Sigmoid colon (tissue), 7 donors: ENCODE measurements around the gene IL17D. TPM values are rescaled to one million over a fixed set of nuclear protein-coding genes. Genes with fewer than 3 reads are reported as not detected.
"Not testable (repeated sequence)": the region's sequence is repeated elsewhere in the genome, so short reads cannot be mapped to it uniquely, and the experiment has no call there.

ENCODE experiments used
- DNase-seq: peaks from one replicate; pipeline ENCODE4 v3.0.0-alpha.2; 2019
- H3K27ac ChIP-seq, 4 donors: fragments of 200-600 bp; sonication (generic); one replicate each; pipeline ENCODE4 v1.5.1; 2016 to 2019; ENCODE audit warnings: mild to moderate bottlenecking in 1 of 4
- H3K27me3 ChIP-seq, 3 donors: fragments of 200-600 bp; sonication (generic); one replicate each; pipeline ENCODE4 v1.5.1; 2019; ENCODE audit warnings: mild to moderate bottlenecking in 1 of 3
- H3K36me3 ChIP-seq, 4 donors: fragments of 200-600 bp; sonication (generic); one replicate each; pipeline ENCODE4 v1.5.1; 2016 to 2019
- H3K4me1 ChIP-seq, 4 donors: fragments of 200-600 bp; sonication (generic); one replicate each; pipeline ENCODE4 v1.5.1; 2017 to 2019
- H3K4me3 ChIP-seq, 4 donors: fragments of 200-600 bp; sonication (generic); one replicate each; pipeline ENCODE4 v1.5.1; 2017 to 2019; ENCODE audit warnings: mild to moderate bottlenecking in 2 of 4, moderate library complexity in 1 of 4
- H3K9me3 ChIP-seq, 4 donors: fragments of 200-600 bp in 3 of 4; sonication (generic) in 3 of 4; one replicate each; pipeline versions ENCODE4 v1.5.1 to v1.6.1; 2013 to 2019
- CTCF ChIP-seq, 4 experiments: fragments of 450-650 bp in 3 of 4; fragments of 200-600 bp in 1 of 4; IDR thresholded peaks; one replicate each; pipeline ENCODE4 v1.5.1; 2016 to 2019; ENCODE audit warnings: antibody characterized with exemption in 4 of 4, mild to moderate bottlenecking in 3 of 4, moderate library complexity in 2 of 4
- EP300 ChIP-seq, 4 donors: sonication (generic); formaldehyde crosslinking; IDR thresholded peaks; one replicate each; pipeline ENCODE4 v1.6.1; 2017; ENCODE audit warnings: antibody characterized with exemption in 4 of 4
- POLR2A ChIP-seq, 2 donors: fragments of 450-650 bp; IDR thresholded peaks; one replicate each; pipeline ENCODE4 v1.6.1; 2016; ENCODE audit warnings: antibody characterized with exemption in 2 of 2, mild to moderate bottlenecking in 2 of 2, moderate library complexity in 2 of 2
- POLR2AphosphoS5 ChIP-seq, 4 donors: sonication (generic); formaldehyde crosslinking; IDR thresholded peaks; one replicate each; pipeline ENCODE4 v1.6.1; 2017; ENCODE audit warnings: antibody characterized with exemption in 4 of 4
- WGBS, 2 donors: extraction: QIAGEN DNeasy Blood & Tissue Kit; methylation state at CpG; one replicate each; pipeline ENCODE4 v1.1.7; 2013; 5-methylcytosine and 5-hydroxymethylcytosine counted together
- intact Hi-C: fragments of 100-400 bp; cut with DNase I; formaldehyde crosslinking; loops from one replicate; pipeline ENCODE4 v1.15.1; 2023
- polyA plus RNA-seq, 3 donors: library from polyadenylated mRNA; stranded (reverse); fragments of 200-250 nt; gene quantifications; one replicate each; pipeline ENCODE4 v1.2.3, GENCODE V29; 2013
- total RNA-seq, 4 donors: library from RNA; depleted of rRNA; stranded (reverse); fragments of >200 nt; gene quantifications; one replicate each; pipeline ENCODE4 v1.1.0, GENCODE V29; 2016
- donor health status: healthy with polysubstance abuse.
- donor health status: Bipolar disorder and iron deficiency.
- donor health status: healthy.

IL17D gene
- total and polyA plus RNA-seq, 7 donors = 0.52 to 3.2 (median 1.4) TPM; not detected in 1

DNA sequence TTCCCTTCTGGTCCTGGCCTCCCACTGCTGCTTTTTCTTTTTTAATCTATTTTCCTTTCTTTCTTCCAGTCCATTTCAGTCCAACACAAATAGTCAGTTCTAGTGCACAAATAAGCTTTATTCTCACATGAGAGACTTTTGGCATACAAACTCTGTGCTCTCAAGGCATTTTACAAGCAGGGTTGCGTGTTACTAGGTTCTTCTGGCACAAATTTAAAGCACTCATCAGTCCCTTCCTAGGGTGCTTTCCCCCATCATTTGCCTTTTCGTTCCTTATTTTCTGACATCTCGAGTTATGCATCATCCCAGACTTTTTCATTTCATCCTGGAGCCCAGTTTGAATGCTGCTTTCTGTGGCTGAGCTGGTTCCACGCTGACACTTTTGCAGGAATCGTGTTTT is 29.8 kb upstream of the IL17D start:
- no peaks in the 10 kb centered on the region for H3K4me1 ChIP-seq
- peaks cover 0 to 47% (median 2%) of the 10 kb centered on the region in 4 donors for H3K36me3 ChIP-seq
- WGBS, 2 donors = 94 to 95% methylated on average over 5 of the region's 5 CpGs
- TF ChIP-seq POLR2A (IDR thresholded peaks at IDR 0.05) = no peak
- no peak for TF ChIP-seq POLR2AphosphoS5 (IDR thresholded peaks at IDR 0.05)
- no peak for TF ChIP-seq CTCF (IDR thresholded peaks at IDR 0.05)
- TF ChIP-seq EP300 (IDR thresholded peaks at IDR 0.05) = no peak
- no peaks in the 10 kb centered on the region for H3K27me3 ChIP-seq
- DNase-seq = no peak
- no peak overlapping the region for H3K4me3 ChIP-seq
- no peaks in the 10 kb centered on the region for H3K9me3 ChIP-seq
- intact Hi-C loops = no loop called here
- no peak overlapping the region for H3K27ac ChIP-seq

DNA sequence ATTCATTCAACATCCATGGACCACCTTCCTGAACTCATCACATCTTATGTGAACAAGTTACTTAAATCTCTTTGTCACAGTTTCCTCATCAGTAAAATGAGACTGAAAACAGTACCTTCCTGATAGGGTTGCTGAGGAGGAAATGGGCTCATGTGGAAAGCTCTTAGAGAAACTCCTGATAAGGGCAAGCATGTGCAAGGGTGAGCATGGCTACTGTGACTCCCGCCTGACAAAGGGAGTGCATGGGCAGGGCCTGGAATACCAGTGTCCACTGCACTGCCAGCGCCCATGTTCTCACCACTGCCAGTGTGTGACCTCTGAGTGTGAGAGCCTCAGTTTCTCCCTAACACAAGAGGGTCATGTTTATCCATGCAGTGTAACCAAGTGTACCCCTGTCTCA is 27.3 kb upstream of the IL17D start:
- TF ChIP-seq CTCF (IDR thresholded peaks at IDR 0.05) (no peak), EP300 (IDR thresholded peaks at IDR 0.05) (no peak), POLR2A (IDR thresholded peaks at IDR 0.05) (no peak), POLR2AphosphoS5 (IDR thresholded peaks at IDR 0.05) (no peak)
- no peak overlapping the region for H3K27ac ChIP-seq
- intact Hi-C loops = no loop called here
- H3K4me1 ChIP-seq = no peaks in the 10 kb centered on the region
- H3K36me3 ChIP-seq = peaks cover 0 to 47% (median 2%) of the 10 kb centered on the region in 4 donors
- no peak overlapping the region for H3K4me3 ChIP-seq
- no peak for DNase-seq
- WGBS, 2 donors = 75 to 91% methylated on average over 2 of the region's 2 CpGs
- no peaks in the 10 kb centered on the region for H3K9me3 ChIP-seq
- H3K27me3 ChIP-seq = no peaks in the 10 kb centered on the region

DNA sequence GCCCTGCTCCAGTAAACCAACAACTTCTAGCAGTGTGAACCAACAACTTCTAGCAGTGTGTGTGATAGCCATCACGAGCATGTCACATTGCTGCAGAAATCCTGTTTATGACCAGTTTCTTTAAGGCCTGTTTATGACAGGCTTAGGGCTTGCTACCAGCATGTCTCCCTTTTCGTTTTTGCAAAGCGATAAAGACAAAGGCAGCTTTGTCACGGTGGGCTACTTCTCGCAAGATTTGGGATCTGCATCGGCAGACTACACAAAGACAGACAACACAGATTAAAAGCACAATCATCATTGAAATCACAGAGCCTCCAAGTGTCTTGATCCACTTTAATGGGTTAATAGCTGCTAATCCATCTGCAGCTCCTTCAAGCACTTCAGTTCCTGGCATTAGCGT is 24.9 kb upstream of the IL17D start:
- intact Hi-C loops = not testable (repeated sequence)

DNA sequence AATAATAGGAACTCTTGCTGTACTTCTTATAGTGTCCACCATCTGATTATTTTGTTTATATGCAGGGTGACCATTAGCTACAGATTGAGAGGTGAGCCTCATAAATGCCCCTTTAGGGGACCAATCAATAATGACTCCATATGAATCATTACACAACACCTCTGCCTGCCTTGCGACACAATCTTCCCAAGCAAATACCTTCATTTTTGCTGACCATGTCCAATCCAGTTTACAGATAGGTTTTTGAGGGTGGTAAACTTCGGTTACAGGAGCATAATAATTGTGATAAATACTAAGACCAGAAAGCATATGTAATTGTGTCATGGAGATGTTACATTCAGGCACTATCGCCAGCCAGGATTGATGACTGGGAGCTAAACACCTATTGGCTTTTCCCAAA is 23.6 kb upstream of the IL17D start:
- intact Hi-C loops = no loop called here

More for the DNA sequence above, 24.9 kb upstream of the IL17D start:
- not testable (repeated sequence) for H3K27me3 ChIP-seq, H3K4me3 ChIP-seq, H3K4me1 ChIP-seq, H3K27ac ChIP-seq, DNase-seq, H3K9me3 ChIP-seq
- H3K36me3 ChIP-seq = peaks cover 0 to 26% (median 0%) of the 10 kb centered on the region in 4 donors
- WGBS, 2 donors = 73 to 91% methylated on average over 7 of the region's 7 CpGs

GRCh38 chr13:20680416-20681080 is 23.0 kb upstream of the IL17D start:
- peaks cover 0 to 15% (median 0%) of the 10 kb centered on the region in 4 donors for H3K36me3 ChIP-seq
- TF ChIP-seq POLR2A (IDR thresholded peaks at IDR 0.05) = no peak
- no peak overlapping the region for H3K27ac ChIP-seq
- no peaks in the 10 kb centered on the region for H3K4me1 ChIP-seq
- H3K4me3 ChIP-seq = no peak overlapping the region
- H3K9me3 ChIP-seq = no peaks in the 10 kb centered on the region
- DNase-seq = no peak
- intact Hi-C loops = no loop called here
- 96% methylated on average over 10 of the region's 10 CpGs for WGBS, 2 donors
- H3K27me3 ChIP-seq = no peaks in the 10 kb centered on the region

More for the DNA sequence above, 23.6 kb upstream of the IL17D start:
- Histone ChIP-seq H3K4me1 (no peaks in the 10 kb centered on the region), H3K36me3 (peaks cover 0 to 21% (median 0%) of the 10 kb centered on the region in 4 donors), H3K9me3 (no peaks in the 10 kb centered on the region), H3K4me3 (no peak overlapping the region), H3K27me3 (no peaks in the 10 kb centered on the region), H3K27ac (no peak overlapping the region)
- WGBS, 2 donors = 82 to 96% methylated on average over 3 of the region's 3 CpGs
- no peak for DNase-seq
- no peak for TF ChIP-seq POLR2A (IDR thresholded peaks at IDR 0.05)
- no peak for TF ChIP-seq EP300 (IDR thresholded peaks at IDR 0.05)
- no peak for TF ChIP-seq CTCF (IDR thresholded peaks at IDR 0.05)
- TF ChIP-seq POLR2AphosphoS5 (IDR thresholded peaks at IDR 0.05) = no peak

GRCh38 chr13:20681481-20681880 is 22.0 kb upstream of the IL17D start:
- 80 to 93% methylated on average over 5 of the region's 5 CpGs for WGBS, 2 donors
- DNase-seq, intact Hi-C loops: not testable (repeated sequence)

More at GRCh38 chr13:20681481-20681880, 22.0 kb upstream of the IL17D start:
- not testable (repeated sequence) for H3K4me3 ChIP-seq, H3K27ac ChIP-seq, H3K9me3 ChIP-seq, H3K4me1 ChIP-seq, H3K36me3 ChIP-seq, H3K27me3 ChIP-seq
